Skeletal muscle cell (primary cell): ENCODE measurements around the gene LIF.

Experiments used
- DNase-seq: peaks from one replicate; pipeline ENCODE4 v3.0.0-alpha.2; 2010; ENCODE audit warnings: low read depth
- H3K4me3 ChIP-seq: 2 replicates; pipeline ENCODE4 v1.5.1; 2011; ENCODE audit warnings: low read depth, mild to moderate bottlenecking, control low read depth, low read length, moderate library complexity

The LIF gene

GRCh38 chr22:30266445-30267381, 20.2 kb upstream of the LIF start, which contains the start of gene OSM:
OSM (minus strand) TSS chr22:30266851; CDS start chr22:30266799, 52 bp downstream.
- H3K4me3 ChIP-seq = no peak within 1 kb of the TSS
- no peak for DNase-seq

- no peak overlapping the region for H3K4me3 ChIP-seq
- no peak for DNase-seq
Measured at GRCh38 chr22:30265823-30266444, 19.4 kb upstream of the LIF start.

DNA sequence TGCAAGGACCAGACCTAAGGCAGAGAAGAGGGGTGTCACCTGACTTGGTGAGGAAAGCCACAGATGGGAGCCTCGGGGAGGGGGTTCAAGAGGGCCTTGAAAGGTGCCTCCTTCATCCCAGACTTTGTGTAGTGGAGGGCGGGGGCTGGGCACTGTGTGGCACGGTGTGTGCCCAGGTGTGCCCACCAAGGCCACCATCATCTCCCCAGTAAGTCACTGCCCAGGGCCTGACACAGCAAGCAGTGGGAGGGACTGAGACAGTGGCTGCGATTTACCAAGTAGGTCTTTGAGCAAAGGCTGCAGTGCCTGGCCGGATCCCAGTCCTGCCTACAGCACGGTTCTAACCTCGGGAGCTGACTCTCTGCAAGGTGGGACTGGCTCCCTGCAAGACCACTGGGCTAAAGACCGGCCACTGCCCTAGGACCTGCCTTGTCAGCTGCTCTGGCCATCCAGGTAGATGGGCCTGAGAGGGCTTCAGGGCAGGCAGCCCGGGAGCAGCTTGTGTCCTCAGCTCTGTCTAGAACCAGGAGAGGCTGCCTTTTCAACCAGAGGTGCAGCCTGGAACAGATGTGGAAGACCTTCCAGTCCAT, 18.7 kb upstream of the LIF start:
- DNase-seq = no peak
- no peak overlapping the region for H3K4me3 ChIP-seq

DNA sequence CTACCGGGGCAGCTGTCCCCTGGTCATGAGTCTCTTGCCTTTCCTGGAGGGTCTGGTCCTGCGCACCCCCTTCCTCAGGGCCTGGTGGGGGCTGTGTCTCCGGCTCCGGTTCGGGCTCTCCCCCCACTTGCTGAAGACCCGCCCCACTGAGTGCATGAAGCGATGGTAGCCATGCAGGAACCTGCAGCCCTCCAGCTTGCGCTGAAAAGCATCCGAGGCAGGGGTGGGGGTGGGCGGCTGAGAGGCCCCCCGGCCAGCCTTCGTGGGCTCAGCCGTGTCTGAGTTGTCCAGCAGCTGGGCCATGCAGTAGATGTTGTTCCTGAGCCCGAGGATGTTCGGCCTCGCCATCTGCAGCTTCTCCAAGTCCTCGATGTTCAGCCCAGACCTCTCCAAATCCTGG, 17.3 kb upstream of the LIF start:
- DNase-seq = no peak
- no peak overlapping the region for H3K4me3 ChIP-seq

DNA sequence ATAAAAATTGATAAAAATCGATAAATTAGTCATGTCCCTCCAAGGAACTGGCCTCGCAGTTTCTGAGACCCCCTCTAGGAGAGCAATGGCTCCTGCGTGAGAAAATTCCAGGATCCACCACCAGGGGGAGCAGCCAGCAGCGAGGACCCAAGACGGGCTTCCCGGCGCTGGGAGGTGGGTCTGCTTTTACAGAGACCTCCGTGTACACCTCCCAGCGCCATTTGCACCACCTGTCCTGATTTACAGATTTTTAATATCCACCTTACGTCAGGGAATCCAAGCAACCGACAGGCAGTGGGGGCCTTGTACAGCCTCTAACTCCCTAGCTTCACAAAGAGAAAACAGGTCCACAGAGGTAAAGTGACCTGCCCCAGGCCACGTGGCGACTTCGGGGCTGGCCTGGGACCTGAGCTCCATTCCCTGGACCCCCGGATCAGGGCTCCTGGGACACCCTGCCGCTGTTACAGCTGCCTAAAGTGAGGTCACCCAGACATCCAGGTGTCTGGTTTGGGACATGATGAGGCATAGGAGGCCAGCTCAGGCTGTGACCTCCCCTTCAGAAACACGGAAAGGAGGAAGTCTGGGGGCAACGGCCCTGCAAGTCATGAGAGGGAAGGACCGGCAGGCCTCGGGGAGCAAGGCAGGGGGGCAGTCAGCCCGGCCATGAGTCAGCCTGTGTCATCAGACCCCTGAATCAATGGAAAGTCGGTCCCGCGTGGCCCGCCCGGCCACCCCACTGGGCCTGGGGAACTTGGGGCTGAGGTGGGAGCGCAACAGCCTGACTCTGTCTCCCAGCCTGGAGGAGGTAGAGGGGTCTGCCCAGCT, 16.6 kb upstream of the LIF start:
- DNase-seq = no peak
- H3K4me3 ChIP-seq = no peak overlapping the region

DNA sequence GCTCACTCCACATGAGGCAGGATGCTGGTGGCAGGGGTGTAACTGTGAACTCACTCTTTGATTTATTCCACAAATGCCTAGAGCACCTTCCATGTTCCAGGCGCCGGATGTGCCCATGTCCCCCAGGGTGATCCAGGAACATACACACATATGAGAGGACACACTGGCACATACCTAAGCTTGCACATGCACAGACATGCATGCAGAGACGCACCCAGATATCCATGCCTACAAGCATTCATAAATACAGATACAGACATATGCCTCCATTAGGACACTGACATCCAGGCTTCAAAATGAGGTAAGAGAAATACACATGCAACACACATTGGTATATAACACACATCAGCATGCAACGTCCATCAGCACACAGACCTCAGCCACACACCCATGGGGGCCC, 15.6 kb upstream of the LIF start:
- H3K4me3 ChIP-seq = no peak overlapping the region
- no peak for DNase-seq

- no peak for DNase-seq
- H3K4me3 ChIP-seq = no peak overlapping the region
Measured at GRCh38 chr22:30261134-30261533, 14.6 kb upstream of the LIF start.

- no peak overlapping the region for H3K4me3 ChIP-seq
- DNase-seq = no peak
Measured at GRCh38 chr22:30260682-30261081, 14.1 kb upstream of the LIF start.

DNA sequence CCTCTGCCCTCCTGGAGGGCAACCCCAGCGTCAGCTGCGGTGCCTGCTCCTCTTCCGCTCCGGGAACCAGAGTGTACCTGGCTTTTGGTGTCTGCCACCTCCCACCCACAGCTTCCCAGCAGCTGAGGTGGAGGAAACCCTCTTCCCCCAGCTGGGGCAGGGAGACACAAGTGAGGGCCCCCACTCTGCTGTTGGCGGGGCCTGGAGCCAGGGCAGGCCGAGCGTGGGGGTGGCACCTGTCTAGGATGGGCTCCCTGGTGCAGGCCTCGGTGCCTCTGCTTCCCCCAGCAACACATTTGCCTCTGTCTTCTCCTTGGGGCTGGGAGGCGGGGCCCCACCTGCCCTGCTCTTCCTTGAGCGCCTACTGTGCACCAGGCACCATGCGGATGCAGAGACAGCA, 13.7 kb upstream of the LIF start:
- no peak for DNase-seq

GRCh38 chr22:30254314-30254713, 7.8 kb upstream of the LIF start:
- H3K4me3 ChIP-seq = no peak overlapping the region

More for the DNA sequence above, 13.7 kb upstream of the LIF start:
- no peak overlapping the region for H3K4me3 ChIP-seq

DNA sequence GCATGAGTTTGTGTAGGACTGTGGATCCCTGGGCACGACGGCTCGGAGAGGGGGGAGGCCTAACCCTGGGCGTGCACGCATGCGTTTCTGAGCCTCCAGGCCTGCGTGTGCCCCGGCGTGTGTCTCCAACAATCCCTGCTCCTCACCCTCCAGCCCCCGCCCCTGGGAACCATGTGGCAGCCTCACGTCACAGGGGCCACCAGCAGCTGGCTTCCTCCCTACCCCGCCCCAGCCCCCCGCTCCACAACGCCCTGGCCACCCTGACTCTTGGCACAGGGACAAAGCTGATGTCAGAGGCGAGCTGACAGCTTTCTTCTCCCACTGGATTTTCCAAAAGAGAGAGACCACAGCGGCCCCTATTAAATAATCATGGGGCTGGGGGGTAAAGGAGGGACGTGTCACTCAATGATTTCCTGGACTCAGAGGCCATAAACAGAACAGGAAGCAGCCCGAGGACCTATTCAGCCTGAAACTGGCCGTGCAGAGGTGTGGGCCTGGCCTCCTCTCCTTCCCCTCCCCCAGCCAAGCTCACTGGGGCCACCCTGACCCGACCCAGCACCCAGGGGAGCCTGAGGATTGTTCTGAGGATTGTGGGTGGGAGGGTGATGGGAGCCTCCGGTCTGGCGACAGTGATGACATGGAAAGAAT, 6.8 kb upstream of the LIF start:
- DNase-seq = no peak
- no peak overlapping the region for H3K4me3 ChIP-seq

More at GRCh38 chr22:30254314-30254713, 7.8 kb upstream of the LIF start:
- DNase-seq = no peak

DNA sequence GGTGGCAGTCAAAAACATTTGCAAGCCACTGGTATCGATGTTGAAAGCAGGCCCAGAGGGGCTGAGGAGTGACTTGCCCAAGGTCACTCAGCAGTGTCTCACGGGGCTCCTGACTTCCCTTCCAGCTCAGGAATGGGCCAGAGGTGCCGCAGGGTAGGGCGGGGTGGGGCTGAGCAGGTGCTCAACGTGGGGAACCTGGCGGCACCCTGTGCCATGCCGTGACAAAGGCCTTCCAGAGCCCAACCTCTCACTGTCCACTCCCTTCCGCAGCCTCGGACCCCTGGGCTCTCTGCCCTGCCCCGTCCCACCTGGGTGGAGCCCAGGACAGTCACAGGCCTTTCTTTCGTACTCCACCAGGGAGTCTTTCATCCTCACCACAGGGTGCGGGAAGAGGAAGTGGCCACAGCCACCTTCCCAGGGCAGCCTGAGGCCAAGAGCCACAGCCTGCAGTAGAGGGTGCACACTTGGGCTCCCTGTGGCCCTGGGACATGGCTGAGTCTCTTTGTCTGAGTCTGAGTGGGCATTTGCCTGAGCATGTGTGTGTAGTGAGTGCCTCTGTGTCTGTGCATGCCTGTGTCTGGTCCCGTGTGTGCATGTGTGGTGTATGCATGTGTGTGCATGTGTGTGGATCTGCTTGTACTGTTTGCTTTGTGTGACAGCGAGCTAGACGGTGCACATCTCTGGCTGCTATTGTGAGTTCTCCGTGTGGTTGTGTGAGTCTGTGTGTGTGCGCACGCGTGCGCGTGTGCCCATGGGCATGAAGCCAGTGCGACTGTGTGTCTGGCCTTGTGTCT, 6.0 kb upstream of the LIF start:
- H3K4me3 ChIP-seq = no peak overlapping the region
- no peak for DNase-seq

DNA sequence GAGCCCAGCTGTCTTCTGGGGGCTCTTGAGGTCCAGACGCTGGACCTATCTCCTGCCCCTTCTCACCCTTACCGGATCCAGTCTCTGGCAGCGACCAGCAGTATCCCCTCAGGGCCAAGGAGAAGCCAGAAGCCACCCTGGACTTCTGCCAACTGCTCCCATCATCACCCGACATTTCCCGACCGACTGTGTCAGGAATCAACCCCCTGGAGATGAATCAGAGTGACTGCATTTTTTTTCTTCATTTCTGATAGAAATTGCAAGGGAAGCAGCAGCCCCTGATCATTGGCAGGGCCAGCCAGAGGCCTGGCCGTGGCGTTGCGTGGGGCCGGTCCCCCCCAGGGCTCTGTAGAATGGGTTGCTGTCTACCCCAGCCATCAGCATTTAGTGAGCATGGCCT, 5.2 kb upstream of the LIF start:
- no peak overlapping the region for H3K4me3 ChIP-seq
- DNase-seq = no peak

GRCh38 chr22:30250661-30251267, 4.2 kb upstream of the LIF start:
- H3K4me3 ChIP-seq = no peak overlapping the region
- DNase-seq = no peak

GRCh38 chr22:30250039-30250565, 3.5 kb upstream of the LIF start:
- no peak for DNase-seq

DNA sequence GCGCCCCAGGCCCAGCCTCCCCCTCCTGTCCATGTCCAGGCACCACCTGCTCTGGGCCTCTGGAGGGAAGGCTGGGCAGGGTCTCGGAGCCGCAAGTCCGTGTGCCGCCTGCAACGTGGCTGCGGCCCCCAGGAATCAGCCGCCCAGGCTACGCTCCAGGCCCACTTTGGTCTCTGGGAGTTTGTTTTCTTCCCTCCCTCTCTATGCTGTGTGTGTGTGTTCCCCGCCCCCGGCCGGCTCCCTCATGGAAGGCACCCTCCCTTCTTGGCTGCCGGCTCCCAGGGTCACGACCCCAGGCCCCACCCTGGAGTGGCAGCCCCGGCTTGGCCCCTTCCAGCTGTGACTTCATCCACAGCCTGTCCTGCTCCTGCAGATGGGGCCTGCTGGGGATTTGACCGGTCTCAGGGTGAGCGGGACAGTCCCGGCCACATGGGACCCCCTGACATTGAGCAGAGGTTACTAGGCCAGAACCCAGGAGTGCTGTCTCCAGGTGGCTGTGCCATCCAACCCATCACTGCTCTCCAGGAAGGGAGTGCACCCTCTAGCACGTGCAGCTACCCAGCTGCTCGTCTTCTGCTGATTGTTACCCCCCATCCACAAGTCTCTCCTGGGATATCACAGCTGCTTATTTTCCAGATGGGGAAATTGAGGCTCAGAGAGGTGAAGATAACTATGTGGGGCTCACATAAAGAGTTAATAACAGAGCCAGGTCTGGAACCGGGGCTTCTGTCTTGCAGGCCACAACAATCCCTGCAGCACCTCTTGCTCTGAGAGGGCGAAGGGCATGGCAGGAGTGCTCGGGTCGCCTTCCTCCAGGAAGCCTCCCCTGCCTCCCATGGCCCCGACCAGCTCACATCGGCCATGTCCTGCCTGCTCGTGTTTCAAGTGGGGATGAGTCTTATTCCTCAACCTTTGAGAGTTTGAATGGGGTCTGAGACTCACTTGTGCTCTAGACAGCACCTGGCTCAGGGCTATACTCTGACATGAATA, 2.8 kb upstream of the LIF start:
- DNase-seq = no peak
- peak overlapping the region; percentile 18 for H3K4me3 ChIP-seq

More at GRCh38 chr22:30250039-30250565, 3.5 kb upstream of the LIF start:
- H3K4me3 ChIP-seq = no peak overlapping the region

GRCh38 chr22:30248484-30248883, 1.9 kb upstream of the LIF start:
- peak overlapping the region; percentile 18 for H3K4me3 ChIP-seq

More at GRCh38 chr22:30248484-30248883, 1.9 kb upstream of the LIF start:
- no peak for DNase-seq
